Left hindlimb (tissue), 1 donor: Measurements from ENCODE around the gene CEP162.
"Not testable (repeated sequence)": the region's sequence is repeated elsewhere in the genome, so short reads cannot be mapped to it uniquely, and the experiment has no call there.

Experiments
- DNase-seq: peaks from one replicate; pipeline ENCODE4 v3.0.0-alpha.2; 2018

The CEP162 gene

GRCh38 chr6:84137989-84138575 is 89.4 kb downstream of the CEP162 start:
- DNase-seq = no peak

- DNase-seq = no peak
Observed at GRCh38 chr6:84137051-84137375, 90.4 kb downstream of the CEP162 start.

- DNase-seq = no peak
Observed at GRCh38 chr6:84136364-84137050, 90.9 kb downstream of the CEP162 start.

DNA sequence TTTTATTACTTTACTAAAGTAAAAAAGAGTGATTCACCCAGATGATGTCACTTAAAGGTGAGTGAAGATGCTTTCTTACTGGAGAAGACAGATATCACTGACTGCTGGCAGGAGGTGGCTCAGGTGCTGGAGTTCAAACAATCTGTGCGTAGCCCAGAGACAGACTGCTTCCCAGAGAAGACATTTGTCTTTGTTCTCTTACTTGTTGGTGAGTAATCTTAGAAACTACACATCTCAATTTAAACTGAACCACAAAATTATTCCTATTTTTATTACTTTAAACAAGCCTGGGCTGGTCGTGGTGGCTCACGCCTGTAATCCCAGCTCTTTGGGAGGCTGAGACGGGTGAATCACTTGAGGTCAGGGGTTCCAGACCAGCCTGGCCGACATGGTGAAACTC is 92.2 kb downstream of the CEP162 start:
- DNase-seq = no peak

- not testable (repeated sequence) for DNase-seq
Observed at GRCh38 chr6:84133385-84133784, 94.1 kb downstream of the CEP162 start.

DNA sequence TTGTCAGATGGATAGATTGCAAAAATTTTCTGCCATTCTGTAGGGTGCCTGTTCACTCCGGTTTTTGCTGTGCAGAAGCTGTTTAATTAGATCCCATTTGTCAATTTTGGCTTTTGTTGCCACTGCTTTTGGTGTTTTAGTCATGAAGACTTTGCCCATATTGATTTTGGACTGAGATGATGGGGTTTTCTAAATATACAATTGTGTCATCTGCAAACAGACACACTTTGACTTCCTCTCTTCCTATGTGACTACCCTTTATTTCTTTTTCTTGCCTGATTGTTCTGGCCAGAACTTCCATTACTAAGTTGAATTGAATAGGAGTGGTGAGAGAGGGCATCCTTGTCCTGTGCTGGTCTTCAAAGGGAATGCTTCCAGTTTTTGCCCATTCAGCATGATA is 97.9 kb downstream of the CEP162 start:
- DNase-seq = not testable (repeated sequence)

- DNase-seq = no peak
Observed at GRCh38 chr6:84123186-84123585, 104.3 kb downstream of the CEP162 start.

DNA sequence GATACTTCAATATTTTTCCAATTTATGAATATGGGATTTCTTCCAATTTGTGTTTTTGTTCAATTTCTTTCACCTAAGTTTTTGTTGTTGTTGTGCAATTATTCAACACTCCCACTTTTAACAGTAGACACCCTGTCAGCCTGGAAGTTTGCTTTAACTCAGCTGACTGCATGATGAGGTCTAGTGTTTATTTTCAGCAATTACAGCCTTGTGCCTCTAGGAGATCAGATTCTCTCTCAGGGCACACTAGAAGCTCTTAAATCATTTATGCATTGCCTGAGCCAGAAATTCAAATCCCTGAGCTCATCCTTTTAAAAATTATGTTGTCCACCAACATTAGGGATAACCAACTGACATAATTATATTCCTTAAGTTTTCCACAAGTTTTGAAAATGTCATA is 108.2 kb downstream of the CEP162 start:
- DNase-seq = no peak

DNA sequence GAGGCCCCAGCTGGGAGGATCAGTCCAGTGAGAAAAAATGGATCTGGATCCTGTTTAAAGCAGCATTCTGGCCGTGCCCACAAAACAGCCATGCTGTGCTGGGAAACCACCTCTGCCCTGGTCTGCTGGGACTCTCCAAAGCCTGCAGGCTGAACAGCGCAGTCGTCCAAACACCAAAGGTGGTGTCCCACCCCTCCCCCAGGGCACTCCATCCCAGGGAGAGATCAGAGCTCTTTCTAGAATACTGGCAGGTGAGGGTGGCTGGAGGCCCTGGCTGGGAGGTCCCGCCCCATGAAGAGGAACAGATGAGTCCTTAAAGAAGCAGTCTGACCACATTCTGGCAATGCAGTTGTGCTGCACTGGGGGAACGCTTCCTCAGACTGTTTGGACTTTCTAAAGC is 109.3 kb downstream of the CEP162 start:
- DNase-seq = no peak

GRCh38 chr6:84114933-84115594 is 112.4 kb downstream of the CEP162 start:
- not testable (repeated sequence) for DNase-seq

DNA sequence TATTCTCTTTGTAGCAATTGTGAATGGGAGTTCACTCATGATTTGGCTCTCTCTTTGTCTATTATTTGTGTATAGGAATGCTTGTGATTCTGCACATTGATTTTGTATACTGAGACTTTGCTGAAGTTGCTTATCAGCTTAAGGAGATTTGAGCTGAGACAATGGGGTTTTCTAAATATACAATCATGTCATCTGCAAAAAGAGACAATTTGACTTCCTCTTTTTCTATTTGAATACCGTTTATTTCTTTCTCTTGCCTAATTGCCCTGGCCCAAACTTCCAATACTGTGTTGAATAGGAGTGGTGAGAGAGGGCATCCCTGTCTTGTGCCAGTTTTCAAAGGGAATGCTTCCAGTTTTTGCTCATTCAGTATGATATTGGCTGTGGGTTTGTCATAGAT is 116.1 kb downstream of the CEP162 start:
- not testable (repeated sequence) for DNase-seq

DNA sequence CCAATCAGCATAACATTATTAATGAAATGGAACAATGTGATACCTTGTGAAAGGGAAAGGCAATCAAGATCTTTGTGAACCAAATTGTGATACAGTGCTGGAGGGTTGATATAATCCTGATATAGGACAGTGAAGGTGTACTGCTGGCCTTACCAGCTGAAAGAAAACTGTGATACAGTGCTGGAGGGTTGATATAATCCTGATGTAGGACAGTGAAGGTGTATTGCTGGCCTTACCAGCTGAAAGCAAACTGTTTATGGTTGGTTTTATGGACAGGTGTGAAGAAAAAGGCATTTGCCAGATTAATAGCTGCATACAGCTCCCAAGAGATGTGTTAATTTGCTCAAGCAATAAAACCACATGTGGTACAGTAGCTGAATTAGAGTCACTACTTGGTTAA is 119.9 kb downstream of the CEP162 start:
- no peak for DNase-seq

DNA sequence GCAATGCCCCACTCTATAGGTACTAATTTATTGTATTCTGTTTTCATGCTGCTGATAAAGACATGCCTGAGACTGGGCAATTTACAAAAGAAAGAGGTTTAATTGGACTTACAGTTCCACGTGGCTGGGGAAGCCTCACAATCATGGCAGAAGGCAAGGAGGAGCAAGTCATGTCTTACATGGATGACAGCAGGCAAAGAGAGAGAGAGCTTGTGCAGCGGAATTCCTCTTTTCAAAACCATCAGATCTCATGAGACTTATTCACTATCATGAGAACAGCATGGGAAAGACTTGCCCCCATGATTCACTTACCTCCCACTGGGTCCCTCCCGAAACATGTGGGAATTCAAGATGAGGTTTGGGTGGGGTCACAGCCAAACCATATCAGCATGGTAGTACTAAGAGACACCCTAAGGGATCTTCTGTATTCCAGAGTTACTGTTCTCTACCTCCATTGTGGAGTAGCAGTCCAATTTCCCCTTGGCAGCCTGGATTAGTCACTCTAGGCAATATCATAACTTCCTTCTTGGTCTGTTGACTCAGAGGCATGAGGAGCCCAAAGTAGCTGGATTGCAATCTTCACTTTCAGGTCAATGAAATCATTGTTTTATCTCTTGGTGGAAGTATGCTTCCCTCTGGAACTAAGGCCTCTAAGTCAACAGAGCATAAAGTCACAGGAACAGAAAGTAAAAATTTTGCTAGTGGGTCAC is 122.1 kb downstream of the CEP162 start:
- DNase-seq = not testable (repeated sequence)

GRCh38 chr6:84103029-84103428 is 124.4 kb downstream of the CEP162 start:
- no peak for DNase-seq

GRCh38 chr6:84095156-84095555 is 132.3 kb downstream of the CEP162 start:
- no peak for DNase-seq

GRCh38 chr6:84093441-84094435 is 133.7 kb downstream of the CEP162 start:
- DNase-seq = no peak

DNA sequence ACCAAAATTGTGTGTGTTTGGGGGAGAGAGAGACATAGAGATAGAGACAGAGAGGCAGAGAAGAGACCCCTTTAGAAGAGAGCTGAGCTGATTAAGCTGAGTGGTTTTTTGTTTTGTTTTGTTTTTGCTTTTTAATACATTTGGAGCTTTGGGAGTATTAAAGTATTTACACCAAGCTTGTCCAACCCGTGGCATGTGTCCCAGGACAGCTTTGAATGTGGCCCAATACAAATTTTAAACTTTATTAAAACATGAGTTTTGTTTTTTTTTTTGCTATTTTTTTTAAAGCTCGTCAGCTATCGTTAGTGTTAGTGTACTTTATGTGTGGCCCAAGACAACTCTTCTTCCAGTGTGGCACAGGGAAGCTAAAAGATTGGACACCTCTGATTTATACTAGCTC is 137.9 kb downstream of the CEP162 start:
- DNase-seq = no peak

DNA sequence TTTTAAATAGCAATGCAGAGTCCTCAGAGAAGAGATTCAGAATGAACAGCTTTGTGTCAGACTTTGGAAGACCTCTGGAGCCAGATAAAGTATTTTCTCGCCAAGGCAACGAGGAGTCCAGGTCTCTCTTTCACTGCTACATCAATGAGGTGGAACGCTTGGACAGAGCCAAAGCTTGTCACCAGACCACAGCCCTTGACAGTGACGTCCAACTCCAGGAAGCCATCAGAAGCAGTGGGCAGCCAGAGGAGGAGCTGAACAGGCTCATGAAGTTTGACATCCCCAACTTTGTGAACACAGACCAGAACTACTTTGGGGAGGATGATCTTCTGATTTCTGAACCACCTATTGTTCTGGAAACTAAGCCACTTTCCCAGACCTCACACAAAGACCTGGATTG is 138.4 kb downstream of the CEP162 start:
- no peak for DNase-seq

GRCh38 chr6:84086545-84087429 is 140.7 kb downstream of the CEP162 start:
- DNase-seq = no peak

- DNase-seq = no peak
Observed at GRCh38 chr6:84086056-84086455, 141.4 kb downstream of the CEP162 start.

DNA sequence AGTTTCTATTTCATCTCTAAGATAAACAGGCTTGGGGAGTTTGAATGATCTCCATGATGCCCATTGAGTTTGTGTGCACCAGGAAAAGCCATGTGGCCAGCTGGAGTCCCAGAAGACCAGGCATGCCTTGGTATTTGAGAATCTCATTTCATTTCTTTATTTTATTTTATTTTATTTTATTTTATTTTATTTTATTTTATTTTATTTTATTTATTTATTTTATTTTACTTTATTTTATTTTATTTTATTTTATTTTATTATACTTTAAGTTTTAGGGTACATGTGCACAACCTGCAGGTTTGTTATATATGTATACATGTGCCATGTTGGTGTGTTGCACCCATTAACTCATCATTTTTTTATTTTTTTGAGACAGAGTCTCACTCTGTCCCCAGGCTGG is 142.7 kb downstream of the CEP162 start:
- DNase-seq = not testable (repeated sequence)
